ENCODE measurements around the gene TFF1.

- TF ChIP-seq CTCF (IDR thresholded peaks at IDR 0.05; ENCODE audit: low read depth, low read length) (no peak), EZH2phosphoT487 (IDR thresholded peaks at IDR 0.05; ENCODE audit: low read depth) (no peak)
These were observed 53.7 kb downstream of the TFF1 start for GRCh38 chr21:42312626-42313104.

Measured in OCI-LY3 (cell line).